Measurements from ENCODE around the gene LHX3. TPM values are rescaled to one million over a fixed set of nuclear protein-coding genes. Genes with fewer than 3 reads are reported as not detected.

Gene LHX3
- total RNA-seq, 1 donor from 2014 or later: not detected

DNA sequence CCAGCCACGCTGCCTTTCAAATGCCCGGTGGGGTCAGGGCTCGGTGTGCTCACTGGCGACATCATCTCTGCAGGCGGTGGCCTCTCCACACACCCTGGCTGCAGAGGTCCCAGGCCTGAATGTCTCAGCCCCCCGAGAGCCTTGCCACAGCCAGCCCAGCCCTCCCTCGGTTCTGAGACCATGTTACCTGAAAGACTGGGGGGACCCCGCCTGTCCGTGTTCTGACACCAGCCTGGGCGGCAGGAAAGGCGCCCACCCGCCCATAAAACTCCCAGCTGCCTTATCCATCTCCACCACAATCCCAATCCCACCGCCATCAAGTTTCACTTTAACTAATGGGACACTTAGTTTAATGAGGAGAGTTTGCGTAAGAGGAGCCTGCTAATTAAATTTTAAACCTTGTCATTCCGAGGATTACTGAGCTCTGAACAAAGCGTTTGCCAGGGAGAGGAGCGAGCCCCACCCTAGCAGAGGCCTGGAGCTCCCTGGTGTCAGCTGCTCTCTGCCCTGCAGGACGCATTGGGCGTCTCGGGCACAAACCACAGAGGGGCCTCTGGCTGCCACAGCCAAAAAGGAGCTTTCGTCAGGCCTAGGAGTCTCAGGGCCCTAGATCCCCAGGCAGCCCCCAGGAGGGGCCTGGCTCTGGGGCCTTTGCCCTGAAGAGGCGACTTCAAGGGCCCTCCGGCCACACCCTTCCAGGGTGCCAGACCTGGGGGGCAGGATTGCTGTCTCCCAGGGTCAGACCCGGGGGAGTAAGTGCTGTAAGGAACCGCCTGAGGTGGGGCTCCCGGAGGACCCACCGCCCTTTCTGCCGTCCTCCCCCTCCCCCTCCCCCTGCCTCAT, 15.3 kb downstream of the LHX3 start:
- no peak overlapping the region for H3K4me3 ChIP-seq (ENCODE audit: low read depth, low read length)
- no peak for DNase-seq (ENCODE audit: low read depth)
- H3K36me3 ChIP-seq (ENCODE audit: control insufficient read depth, insufficient read depth, low read length): no peaks in the 10 kb centered on the region
- TF ChIP-seq, protein P1, sequence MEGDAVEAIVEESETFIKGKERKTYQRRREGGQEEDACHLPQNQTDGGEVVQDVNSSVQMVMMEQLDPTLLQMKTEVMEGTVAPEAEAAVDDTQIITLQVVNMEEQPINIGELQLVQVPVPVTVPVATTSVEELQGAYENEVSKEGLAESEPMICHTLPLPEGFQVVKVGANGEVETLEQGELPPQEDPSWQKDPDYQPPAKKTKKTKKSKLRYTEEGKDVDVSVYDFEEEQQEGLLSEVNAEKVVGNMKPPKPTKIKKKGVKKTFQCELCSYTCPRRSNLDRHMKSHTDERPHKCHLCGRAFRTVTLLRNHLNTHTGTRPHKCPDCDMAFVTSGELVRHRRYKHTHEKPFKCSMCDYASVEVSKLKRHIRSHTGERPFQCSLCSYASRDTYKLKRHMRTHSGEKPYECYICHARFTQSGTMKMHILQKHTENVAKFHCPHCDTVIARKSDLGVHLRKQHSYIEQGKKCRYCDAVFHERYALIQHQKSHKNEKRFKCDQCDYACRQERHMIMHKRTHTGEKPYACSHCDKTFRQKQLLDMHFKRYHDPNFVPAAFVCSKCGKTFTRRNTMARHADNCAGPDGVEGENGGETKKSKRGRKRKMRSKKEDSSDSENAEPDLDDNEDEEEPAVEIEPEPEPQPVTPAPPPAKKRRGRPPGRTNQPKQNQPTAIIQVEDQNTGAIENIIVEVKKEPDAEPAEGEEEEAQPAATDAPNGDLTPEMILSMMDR (IDR thresholded peaks at IDR 0.05; ENCODE audit: insufficient read depth, low read length, severe bottlenecking): no peak
- no peak for FAIRE-seq
- H3K27me3 ChIP-seq (ENCODE audit: control insufficient read depth, insufficient read depth, low read length): peaks cover 47% of the 10 kb centered on the region

DNA sequence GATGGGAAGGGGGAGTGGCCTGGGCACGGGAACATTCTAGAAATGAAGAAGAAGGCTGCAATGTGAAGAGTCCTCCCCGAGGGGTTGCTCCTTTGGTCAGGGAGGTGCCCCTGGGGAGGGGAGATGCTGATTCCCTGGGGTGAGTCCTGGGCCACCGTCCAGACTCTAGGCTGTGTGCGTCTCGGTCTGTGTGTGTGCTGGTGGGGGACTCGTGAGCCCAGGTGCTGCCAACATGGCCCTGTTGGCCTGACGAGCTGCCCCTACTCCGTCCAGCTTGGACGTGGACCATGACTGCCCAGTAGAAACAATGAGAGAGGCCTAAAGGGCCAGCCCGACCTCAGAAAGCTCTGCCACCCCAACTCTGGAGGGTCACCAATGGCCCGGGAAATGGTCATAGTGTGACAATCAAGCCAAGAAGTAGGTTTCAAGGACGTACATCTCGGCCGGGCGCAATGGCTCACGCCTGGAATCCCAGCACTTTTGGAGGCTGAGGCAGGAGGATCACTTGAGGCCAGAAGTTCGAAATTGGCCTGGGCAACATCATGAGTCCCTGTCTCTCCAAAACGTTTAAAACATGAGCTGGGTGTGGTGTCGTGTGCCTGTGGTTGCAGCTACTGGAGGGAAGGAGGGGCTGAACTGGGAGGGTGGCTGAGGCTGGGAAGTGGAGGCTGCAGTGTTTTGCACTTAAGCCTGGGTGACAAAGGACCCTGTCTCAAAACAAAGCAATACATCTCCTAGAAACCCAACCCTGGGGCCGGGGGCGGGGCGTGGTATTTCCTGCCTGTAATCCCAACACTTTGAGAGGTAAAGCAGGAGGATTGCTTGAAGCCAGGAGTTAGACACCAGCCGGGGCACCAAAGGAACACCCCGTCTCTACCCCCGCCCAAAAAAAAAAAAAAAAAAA, 17.0 kb downstream of the LHX3 start:
- H3K36me3 ChIP-seq (ENCODE audit: control insufficient read depth, insufficient read depth, low read length): no peaks in the 10 kb centered on the region
- no peak overlapping the region for H3K4me3 ChIP-seq (ENCODE audit: low read depth, low read length)
- TF ChIP-seq, protein P1 (IDR thresholded peaks at IDR 0.05; ENCODE audit: insufficient read depth, low read length, severe bottlenecking): no peak
- FAIRE-seq (no peak), DNase-seq (ENCODE audit: low read depth) (no peak)
- peaks cover 37% of the 10 kb centered on the region for H3K27me3 ChIP-seq (ENCODE audit: control insufficient read depth, insufficient read depth, low read length)

DNA sequence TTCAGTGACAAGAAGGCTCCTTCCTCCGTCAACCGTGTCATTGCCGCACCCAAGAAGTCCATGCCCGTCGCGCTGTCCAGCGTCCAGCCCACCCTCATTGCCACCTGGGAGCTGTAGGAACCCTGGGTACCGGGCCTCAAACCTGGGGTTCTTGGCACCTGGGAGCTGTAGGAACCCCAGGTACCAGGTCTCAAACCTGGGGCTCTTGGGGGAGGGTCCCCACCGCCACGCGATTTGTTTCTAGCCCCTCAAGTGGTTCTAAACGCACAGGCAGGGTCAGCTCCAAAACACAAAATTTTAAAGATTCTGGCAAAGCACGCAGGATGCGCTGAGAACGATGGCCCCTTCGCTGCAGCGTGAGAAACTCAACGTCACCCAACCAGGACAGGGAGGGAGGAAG, 17.7 kb downstream of the LHX3 start:
- Histone ChIP-seq H3K36me3 (ENCODE audit: control insufficient read depth, insufficient read depth, low read length) (no peaks in the 10 kb centered on the region), H3K4me3 (ENCODE audit: low read depth, low read length) (no peak overlapping the region), H3K27me3 (ENCODE audit: control insufficient read depth, insufficient read depth, low read length) (peaks cover 32% of the 10 kb centered on the region)
- TF ChIP-seq, protein P1 (IDR thresholded peaks at IDR 0.05; ENCODE audit: insufficient read depth, low read length, severe bottlenecking): no peak
- DNase-seq (ENCODE audit: low read depth) (no peak), FAIRE-seq (no peak)

DNA sequence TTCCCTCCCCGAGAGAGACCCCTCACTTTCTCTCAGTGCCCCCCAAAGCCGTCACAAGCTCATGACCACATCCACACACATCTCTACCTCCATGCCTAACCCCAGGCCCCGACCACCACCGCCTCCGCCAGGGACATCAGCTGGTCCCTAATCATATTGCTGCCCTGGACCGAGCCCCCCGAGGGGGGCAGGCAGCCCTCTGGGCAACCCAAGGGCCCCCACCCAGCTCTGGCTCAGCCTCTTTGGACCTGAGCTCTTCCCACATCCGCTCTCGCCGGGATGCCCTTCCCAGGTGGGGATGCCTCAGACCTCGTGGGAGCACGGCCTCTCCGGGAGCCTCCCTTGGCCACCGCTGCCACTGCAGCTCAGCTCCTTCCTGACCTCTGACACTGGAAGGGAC, 18.5 kb downstream of the LHX3 start:
- Histone ChIP-seq H3K4me3 (ENCODE audit: low read depth, low read length) (no peak overlapping the region), H3K27me3 (ENCODE audit: control insufficient read depth, insufficient read depth, low read length) (peaks cover 24% of the 10 kb centered on the region), H3K36me3 (ENCODE audit: control insufficient read depth, insufficient read depth, low read length) (no peaks in the 10 kb centered on the region)
- DNase-seq (ENCODE audit: low read depth): no peak
- no peak for FAIRE-seq
- TF ChIP-seq, protein P1 (IDR thresholded peaks at IDR 0.05; ENCODE audit: insufficient read depth, low read length, severe bottlenecking): no peak

DNA sequence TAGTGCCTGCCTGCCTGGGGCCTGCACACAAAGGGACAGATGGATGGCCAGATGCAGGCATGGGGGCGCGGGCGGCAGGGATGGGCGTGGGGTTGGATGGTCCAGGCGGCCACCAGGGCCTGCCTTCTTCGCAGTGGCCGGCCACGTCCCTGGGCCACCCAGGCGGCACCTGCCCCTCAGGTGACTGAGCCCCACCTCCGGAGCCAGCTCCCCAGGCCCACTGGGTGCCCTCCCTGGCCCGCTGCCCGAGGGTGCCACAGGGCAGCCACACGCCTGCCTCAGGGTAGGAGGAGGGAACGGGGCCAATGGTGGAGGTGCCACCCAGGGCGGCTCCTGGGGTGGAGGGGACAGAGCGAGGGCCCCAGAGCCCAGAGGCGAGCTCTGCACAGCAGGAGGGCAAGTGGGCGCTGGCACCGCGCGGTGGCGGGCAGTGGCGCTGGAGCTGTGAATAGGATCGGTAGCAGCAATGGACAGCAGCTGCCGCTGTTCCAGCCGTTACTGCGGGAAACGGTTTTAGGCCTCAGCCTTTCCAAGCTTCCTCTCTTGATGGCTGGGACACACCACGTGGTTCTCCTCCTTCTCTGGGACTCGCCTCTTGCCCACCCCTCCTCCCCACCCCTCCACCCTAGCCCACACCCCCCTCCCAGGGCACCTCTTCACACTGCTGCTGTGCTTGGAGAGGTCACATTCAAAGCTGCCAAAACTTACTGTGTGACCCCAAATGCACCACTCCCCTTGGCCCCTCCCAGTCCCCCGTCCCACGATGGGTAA, 19.1 kb downstream of the LHX3 start:
- FAIRE-seq (no peak), DNase-seq (ENCODE audit: low read depth) (no peak)
- no peak overlapping the region for H3K4me3 ChIP-seq (ENCODE audit: low read depth, low read length)
- TF ChIP-seq, protein P1 (IDR thresholded peaks at IDR 0.05; ENCODE audit: insufficient read depth, low read length, severe bottlenecking): no peak
- no peaks in the 10 kb centered on the region for H3K36me3 ChIP-seq (ENCODE audit: control insufficient read depth, insufficient read depth, low read length)
- H3K27me3 ChIP-seq (ENCODE audit: control insufficient read depth, insufficient read depth, low read length): peaks cover 20% of the 10 kb centered on the region
